MG63 (cell line): ENCODE results near the gene ST14. TPM values are rescaled to one million over a fixed set of nuclear protein-coding genes. Genes with fewer than 3 reads are reported as not detected.

ENCODE experiments used
- DNase-seq: peaks from one replicate; pipeline ENCODE4 v3.0.0-alpha.2; 2020
- H3K27me3 ChIP-seq: fragments of 250-450 bp; sonication (Bioruptor Pico); 2 replicates; pipeline ENCODE4 v1.5.1; 2020; ENCODE audit warnings: mild to moderate bottlenecking, moderate library complexity
- H3K36me3 ChIP-seq: fragments of 250-450 bp; sonication (Bioruptor Pico); 2 replicates; pipeline ENCODE4 v1.5.1; 2020; ENCODE audit warnings: mild to moderate bottlenecking, moderate library complexity
- H3K4me3 ChIP-seq: fragments of 250-450 bp; sonication (Bioruptor Pico); 2 replicates; pipeline ENCODE4 v1.5.1; 2020; ENCODE audit warnings: mild to moderate bottlenecking, moderate library complexity
- H3K9me3 ChIP-seq: fragments of 250-450 bp; sonication (Bioruptor Pico); 2 replicates; pipeline ENCODE4 v1.5.1; 2020; ENCODE audit warnings: mild to moderate bottlenecking, moderate library complexity
- total RNA-seq: library from RNA; depleted of rRNA; stranded (reverse); fragments of >200 nt; shearing (Covaris generic); gene quantifications from 2 replicates; pipeline ENCODE4 v1.2.3, GENCODE V29; 2014; ENCODE audit warnings: low replicate concordance

Gene ST14
- total RNA-seq, 1 experiment from 2014 or later: not detected

GRCh38 chr11:130128626-130129025, 31.0 kb upstream of the ST14 start:
- no peaks in the 10 kb centered on the region for H3K27me3 ChIP-seq
- H3K9me3 ChIP-seq: no peaks in the 10 kb centered on the region
- H3K36me3 ChIP-seq: peaks cover 92% of the 10 kb centered on the region
- DNase-seq: no peak
- H3K4me3 ChIP-seq: no peak overlapping the region

- DNase-seq: no peak
- Histone ChIP-seq H3K27me3 (no peaks in the 10 kb centered on the region), H3K36me3 (peaks cover 94% of the 10 kb centered on the region), H3K9me3 (no peaks in the 10 kb centered on the region), H3K4me3 (no peak overlapping the region)
These were observed 29.7 kb upstream of the ST14 start for GRCh38 chr11:130129922-130130321.

DNA sequence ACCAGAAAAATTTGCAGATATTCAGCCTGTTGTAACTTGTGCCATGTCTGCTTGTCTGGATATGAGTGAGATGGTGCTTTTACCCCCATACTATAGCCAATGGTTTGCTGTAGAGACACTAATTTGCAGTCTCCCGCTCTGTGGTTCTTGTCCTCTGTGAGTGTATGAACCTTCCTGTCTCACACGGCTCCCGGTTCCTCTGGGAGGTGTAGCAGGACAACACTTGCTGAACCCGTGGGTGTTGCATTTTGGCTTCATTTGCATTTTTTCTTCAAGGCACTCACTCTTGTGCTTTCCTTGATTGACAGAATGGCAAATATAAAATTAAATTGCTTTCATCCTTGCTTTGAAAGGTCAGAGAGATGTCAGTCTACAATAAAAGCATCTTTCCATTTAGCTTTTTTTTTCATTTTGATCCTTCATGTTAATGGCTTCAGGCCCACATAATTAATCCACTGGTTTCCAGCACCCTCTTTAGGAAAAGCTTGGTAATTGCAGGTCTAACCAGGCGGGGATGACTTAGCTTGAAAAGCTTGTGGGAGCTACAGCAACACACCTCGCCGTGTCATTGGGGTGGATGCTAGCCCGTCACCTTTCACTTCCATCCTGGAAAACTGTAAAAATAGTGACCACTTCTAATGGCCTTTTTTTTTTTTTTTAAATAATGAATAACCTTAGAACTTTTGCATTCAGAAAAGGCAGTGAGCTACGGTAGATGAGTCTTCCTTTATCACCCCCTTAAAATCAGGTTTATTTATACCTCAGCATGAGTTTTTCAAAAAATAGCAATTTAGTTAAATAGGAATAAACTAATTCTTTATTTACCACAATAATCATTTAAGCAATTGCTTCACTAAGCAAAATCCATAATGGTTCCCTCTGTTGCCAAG, 27.4 kb upstream of the ST14 start:
- H3K36me3 ChIP-seq: peaks cover 94% of the 10 kb centered on the region
- no peaks in the 10 kb centered on the region for H3K27me3 ChIP-seq
- H3K4me3 ChIP-seq: no peak overlapping the region
- H3K9me3 ChIP-seq: no peaks in the 10 kb centered on the region
- peak; percentile 18 for DNase-seq

DNA sequence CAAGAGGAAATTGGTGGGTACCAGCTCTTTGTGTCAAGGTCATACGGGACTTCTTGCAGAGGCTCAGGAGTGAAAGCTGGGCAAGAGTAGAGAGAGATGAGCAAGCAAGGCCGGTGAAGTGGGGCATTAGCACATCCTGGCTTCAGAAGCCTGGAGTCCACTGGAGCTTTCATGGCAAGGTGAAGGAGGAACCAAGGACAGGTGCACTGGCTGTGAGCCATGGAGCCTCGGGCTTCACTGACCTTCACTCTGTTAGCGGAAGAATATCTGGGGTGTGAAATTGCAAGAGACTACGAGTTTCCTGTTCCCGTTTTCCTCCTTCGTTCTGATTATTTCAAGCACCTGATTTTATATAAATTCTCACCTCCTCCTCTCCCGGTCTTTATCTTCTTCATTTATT, 25.9 kb upstream of the ST14 start:
- Histone ChIP-seq H3K9me3 (no peaks in the 10 kb centered on the region), H3K36me3 (peaks cover 91% of the 10 kb centered on the region), H3K4me3 (no peak overlapping the region), H3K27me3 (no peaks in the 10 kb centered on the region)
- no peak for DNase-seq

DNA sequence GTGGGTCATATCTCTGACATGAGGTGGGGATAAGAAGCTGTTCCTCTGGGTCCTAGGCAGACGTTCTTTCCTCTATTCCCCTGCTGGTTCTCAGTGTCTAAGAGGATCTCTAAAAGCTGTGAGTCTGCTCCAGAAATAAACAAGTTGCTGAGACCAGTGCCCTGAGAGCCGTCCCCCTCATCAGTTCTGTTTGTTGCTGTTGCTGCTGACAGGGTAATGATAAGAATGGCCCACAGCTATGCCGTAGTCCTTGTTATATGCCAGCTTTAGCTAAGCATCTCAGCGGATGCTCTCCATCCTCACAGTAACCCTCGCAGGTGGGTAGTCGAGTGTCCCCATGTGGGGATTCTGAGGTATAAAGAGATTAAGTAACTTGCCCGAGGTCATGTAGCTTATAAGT, 23.5 kb upstream of the ST14 start:
- peaks cover 75% of the 10 kb centered on the region for H3K36me3 ChIP-seq

GRCh38 chr11:130137999-130138398, 21.6 kb upstream of the ST14 start:
- Histone ChIP-seq H3K4me3 (no peak overlapping the region), H3K9me3 (no peaks in the 10 kb centered on the region), H3K27me3 (no peaks in the 10 kb centered on the region), H3K36me3 (peaks cover 71% of the 10 kb centered on the region)
- no peak for DNase-seq

More for the DNA sequence above, 23.5 kb upstream of the ST14 start:
- no peaks in the 10 kb centered on the region for H3K27me3 ChIP-seq
- no peak overlapping the region for H3K4me3 ChIP-seq
- H3K9me3 ChIP-seq: no peaks in the 10 kb centered on the region
- DNase-seq: no peak

- no peak for DNase-seq
- H3K27me3 ChIP-seq: no peaks in the 10 kb centered on the region
- peaks cover 70% of the 10 kb centered on the region for H3K36me3 ChIP-seq
- no peaks in the 10 kb centered on the region for H3K9me3 ChIP-seq
- no peak overlapping the region for H3K4me3 ChIP-seq
These were observed 20.2 kb upstream of the ST14 start for GRCh38 chr11:130139401-130139800.

GRCh38 chr11:130141561-130142341, 17.8 kb upstream of the ST14 start:
- DNase-seq: peak; percentile 36
- H3K27me3 ChIP-seq: no peaks in the 10 kb centered on the region
- peaks cover 74% of the 10 kb centered on the region for H3K36me3 ChIP-seq
- H3K4me3 ChIP-seq: no peak overlapping the region
- no peaks in the 10 kb centered on the region for H3K9me3 ChIP-seq

DNA sequence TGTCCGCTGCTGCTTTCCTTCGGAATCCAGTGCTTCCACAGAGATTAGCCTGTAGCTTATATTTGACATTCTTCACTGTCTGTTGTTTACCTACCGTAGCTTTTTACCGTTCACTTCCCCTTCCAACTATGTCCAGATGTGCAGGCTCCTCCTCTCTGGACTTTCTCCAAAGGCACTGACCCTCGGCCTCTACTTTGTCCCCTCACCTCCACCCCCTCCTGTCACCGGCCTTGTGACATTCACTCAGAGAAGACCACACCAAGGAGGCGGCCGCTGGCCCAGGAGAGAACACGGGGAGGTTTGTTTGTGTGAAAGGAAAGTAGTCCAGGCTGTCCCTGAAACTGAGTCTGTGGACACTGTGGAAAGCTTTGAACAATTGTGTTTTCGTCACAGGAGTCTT, 15.4 kb upstream of the ST14 start:
- Histone ChIP-seq H3K4me3 (no peak overlapping the region), H3K27me3 (no peaks in the 10 kb centered on the region), H3K9me3 (no peaks in the 10 kb centered on the region), H3K36me3 (peaks cover 69% of the 10 kb centered on the region)
- no peak for DNase-seq

DNA sequence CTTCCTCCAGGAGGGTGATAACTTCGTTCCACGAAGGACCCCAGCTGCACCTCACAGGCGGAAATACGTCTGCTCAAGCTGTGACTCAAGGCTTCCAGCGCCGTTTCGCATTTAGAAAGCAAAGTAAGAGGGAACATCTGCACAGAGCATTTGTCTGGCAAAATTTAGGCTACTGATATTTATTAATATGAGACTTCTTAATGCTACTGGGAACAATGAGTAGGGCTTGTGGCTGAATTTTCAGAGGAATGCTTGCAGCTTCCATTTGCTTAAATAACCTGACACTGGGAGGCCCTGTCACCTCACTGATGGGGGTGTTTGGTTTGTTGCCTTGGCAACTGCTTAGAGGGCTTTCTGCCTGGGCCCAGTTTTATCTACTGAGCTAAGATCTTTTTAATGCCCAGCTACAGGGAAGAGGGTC, 14.7 kb upstream of the ST14 start:
- H3K9me3 ChIP-seq: no peaks in the 10 kb centered on the region
- H3K4me3 ChIP-seq: no peak overlapping the region
- no peaks in the 10 kb centered on the region for H3K27me3 ChIP-seq
- peaks cover 70% of the 10 kb centered on the region for H3K36me3 ChIP-seq
- DNase-seq: no peak

- no peaks in the 10 kb centered on the region for H3K27me3 ChIP-seq
- H3K36me3 ChIP-seq: peaks cover 73% of the 10 kb centered on the region
- no peak for DNase-seq
- no peaks in the 10 kb centered on the region for H3K9me3 ChIP-seq
- H3K4me3 ChIP-seq: no peak overlapping the region
These were observed 14.2 kb upstream of the ST14 start for GRCh38 chr11:130145311-130145812.

- peaks cover 81% of the 10 kb centered on the region for H3K36me3 ChIP-seq
- H3K27me3 ChIP-seq: no peaks in the 10 kb centered on the region
- peak; percentile 17 for DNase-seq
- no peaks in the 10 kb centered on the region for H3K9me3 ChIP-seq
- no peak overlapping the region for H3K4me3 ChIP-seq
These were observed 13.4 kb upstream of the ST14 start for GRCh38 chr11:130145975-130146776.

DNA sequence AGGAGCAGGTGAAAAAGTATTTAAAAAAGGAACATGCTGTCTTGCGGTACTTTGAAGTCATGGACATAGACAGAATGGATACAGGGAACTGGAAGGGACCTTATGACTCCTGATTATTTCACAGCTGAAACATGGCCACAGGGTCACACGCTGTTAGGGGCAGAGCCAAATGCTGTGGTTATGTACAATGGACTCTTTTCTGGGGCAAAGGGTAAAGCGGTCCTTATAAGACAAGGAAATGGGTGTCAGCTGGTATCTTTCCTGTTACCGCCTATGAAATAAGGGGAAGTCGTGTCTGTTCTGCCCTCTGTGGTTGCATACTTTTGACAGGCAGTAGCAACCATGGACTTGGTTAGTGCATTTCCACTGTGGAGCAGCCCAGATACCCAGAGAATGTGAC, 12.8 kb upstream of the ST14 start:
- DNase-seq: no peak
- Histone ChIP-seq H3K27me3 (no peaks in the 10 kb centered on the region), H3K36me3 (peaks cover 76% of the 10 kb centered on the region), H3K4me3 (no peak overlapping the region), H3K9me3 (no peaks in the 10 kb centered on the region)

DNA sequence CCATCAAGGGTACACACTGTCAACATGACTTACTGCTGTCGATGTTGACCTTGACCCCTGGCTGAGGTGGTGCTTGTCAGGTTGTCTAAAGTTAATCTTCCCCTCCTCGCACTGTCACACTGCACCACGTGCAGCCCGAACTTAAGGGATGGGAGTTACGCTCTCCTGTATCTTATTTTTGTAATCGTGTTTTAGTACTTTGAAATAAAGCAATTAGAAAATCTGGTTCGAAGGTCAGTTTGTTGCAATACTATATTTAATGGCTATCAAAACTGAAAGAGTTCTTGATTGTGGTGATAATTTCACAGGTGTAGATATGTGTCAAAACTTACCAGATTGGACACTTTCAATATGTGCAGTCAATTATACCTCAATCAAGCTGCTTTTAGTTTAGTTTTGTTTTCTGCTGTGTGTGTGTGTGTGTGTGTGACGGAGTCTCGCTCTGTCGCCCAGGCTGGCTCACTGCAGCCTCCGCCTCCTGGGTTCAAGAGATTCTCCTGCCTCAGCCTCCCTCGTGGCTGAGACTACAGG, 10.7 kb upstream of the ST14 start:
- no peaks in the 10 kb centered on the region for H3K27me3 ChIP-seq
- no peak for DNase-seq
- peaks cover 62% of the 10 kb centered on the region for H3K36me3 ChIP-seq
- H3K9me3 ChIP-seq: no peaks in the 10 kb centered on the region
- no peak overlapping the region for H3K4me3 ChIP-seq

- Histone ChIP-seq H3K27me3 (no peaks in the 10 kb centered on the region), H3K4me3 (no peak overlapping the region), H3K36me3 (peaks cover 43% of the 10 kb centered on the region), H3K9me3 (no peaks in the 10 kb centered on the region)
- no peak for DNase-seq
These were observed 8.8 kb upstream of the ST14 start for GRCh38 chr11:130150790-130151189.

DNA sequence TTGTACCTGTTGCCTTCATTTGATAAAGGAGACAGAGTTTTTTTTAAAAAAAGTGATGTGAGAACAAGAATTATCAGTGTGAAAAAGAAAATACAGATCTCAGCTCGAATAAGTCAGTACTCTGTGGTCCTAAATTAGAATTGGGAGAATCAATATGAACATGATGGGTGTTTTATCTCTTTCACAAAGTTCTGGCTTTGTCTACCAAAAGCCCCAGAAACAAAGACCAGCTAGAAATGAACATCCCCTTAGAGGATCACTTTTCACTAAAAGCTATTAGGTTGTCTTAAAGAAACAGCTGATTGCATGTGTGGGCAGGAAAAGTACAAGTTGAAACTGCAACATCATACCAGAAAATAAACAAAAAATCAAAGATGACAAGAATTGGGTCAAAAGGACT, 8.4 kb upstream of the ST14 start:
- Histone ChIP-seq H3K27me3 (no peaks in the 10 kb centered on the region), H3K36me3 (peaks cover 39% of the 10 kb centered on the region), H3K4me3 (no peak overlapping the region), H3K9me3 (no peaks in the 10 kb centered on the region)
- no peak for DNase-seq
